Islet of Langerhans (tissue), 1 donor: Measurements from ENCODE around the gene CSRP2.

Experiments used
- FAIRE-seq: peaks from one replicate; lab custom pipeline; 2011; peaks lifted over from hg19 to GRCh38; lab: Jason Lieb, UNC

CSRP2 gene

DNA sequence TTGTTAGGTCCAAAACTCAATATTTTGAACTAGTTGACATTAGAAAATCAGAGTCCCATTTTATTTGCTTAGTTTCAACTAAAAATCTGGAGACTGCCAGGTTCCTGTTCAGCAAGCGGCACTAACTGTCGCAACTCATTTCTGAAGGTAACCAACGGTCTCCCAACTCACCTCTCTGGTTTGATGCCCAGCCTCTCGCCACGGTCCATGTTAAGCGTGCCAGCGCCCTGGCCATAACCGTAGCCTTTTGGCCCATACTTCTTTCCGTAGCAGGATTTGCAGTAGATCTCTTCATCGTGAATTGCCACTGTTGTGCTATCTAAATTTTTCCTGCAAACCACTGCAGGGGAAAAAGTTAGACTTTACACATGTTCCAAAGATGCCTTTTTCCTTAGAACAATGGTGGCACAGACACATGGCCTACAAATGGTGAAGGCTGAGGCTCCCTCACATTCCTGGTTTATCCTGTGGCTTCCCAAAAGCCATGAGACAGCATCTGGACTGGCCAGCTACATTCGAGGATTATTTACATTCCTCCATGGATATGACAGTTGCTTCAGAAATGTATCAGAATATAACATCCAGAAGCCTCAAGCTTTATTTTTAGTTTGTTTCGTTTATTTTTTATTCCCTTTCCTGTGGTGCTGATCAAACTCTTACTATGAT lies 15.7 kb downstream of the CSRP2 start:
- FAIRE-seq: no peak

DNA sequence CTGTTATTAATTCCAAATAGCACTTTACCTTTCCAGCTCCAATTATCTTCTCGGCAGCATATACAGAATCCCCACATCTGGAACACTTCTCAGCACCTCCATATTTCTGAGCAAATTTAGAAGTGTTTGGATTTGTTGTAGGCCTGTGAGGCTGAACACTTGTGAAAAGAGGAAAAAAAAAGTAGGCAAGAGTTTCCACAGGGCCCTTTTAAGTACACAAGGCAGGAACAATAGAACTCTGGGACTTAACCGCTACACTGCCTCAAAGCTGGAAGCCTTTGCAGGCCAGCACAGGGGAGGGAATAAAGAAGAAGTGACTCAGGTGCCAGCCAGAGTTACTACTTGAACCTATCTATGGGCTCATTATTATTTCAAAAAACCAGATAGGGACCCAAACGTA lies 18.6 kb downstream of the CSRP2 start:
- FAIRE-seq: no peak

- FAIRE-seq: no peak
Observed at GRCh38 chr12:76859611-76860010, 19.2 kb downstream of the CSRP2 start.

DNA sequence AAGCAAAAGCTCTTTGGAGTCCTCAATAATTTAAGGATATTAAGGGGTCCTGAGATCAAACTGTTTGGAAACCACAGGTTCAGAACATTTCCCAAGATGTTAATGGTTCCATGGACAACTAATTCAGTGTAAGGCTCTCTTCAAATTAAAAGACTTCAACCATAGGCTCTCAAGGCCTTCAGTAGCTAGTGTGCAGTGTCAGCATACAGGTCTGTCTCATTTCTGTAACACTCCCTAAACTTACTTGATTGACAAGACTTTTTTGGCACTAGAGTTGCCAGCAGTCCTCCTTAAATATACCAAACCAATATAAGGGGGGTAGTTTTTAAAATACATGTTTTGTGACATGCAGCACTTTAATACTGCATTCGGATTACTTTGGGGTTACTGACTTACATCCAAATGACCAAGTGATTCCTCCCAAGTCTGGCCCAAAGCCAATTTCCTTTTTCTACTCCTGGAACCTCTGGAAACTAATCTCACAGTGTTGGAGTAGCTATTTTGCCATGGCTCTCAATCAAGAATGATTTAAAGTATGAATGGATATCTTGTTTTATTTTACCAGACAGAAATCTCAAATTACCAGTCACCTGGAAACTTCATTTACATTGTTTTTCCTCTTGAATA lies 22.7 kb downstream of the CSRP2 start:
- no peak for FAIRE-seq

GRCh38 chr12:76855271-76855670 lies 23.5 kb downstream of the CSRP2 start:
- no peak for FAIRE-seq

DNA sequence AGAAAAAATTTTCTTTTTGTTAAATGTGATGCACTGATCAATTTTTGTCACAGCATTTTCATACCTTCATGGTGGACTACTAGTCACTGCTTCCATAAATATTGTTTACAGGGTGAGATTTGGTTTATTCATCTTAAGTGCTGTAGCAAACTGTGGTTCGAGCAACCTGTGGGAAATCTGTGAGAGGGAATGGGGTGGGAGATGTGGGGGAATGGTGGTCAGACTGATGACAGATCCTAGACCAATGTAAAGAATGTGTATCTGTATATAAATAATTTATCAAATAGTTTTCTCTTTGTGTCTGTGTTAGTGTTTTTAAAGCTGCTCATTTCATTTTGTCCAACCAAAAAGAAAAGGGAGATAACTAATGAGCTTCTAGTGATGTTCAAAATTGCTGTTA lies 26.7 kb downstream of the CSRP2 start:
- FAIRE-seq: no peak

GRCh38 chr12:76848132-76848531 lies 30.7 kb downstream of the CSRP2 start:
- no peak for FAIRE-seq

DNA sequence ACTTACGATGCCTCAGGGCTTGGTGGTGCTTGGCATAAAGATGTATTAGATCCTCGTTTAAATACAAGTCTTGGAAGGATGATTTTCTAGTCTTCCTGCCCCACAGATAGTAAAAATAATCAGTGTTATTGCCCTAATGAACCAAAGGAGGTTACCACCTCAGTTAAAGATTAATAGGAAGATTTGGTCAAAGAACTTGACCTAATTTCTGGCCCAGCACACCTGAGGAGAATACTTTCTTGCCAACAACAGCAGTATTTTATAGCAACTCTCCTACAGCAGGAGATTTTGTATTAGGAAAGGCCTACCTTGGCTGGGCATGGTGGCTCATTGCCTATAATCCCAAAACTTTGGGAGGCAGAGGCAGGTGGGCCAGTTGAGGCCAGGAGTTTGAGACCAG lies 31.6 kb downstream of the CSRP2 start:
- no peak for FAIRE-seq

DNA sequence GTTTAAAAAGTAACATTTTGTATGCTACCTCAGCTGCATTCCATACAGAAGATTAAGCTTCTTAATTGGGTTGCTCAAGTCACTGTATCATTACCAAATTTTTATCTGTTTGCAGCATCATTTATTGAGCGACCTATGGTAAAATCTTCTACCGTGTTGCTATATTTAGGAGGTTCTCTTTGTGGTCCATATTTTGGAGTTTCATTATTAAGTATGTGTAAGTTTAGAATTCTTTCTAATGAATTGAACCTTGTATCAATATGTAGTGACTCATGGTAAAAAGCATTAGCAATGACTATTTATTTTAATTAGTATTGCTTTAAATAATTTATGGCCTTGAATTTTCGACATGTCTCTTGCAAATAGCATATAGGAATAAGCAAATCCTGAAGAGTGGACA lies 42.2 kb downstream of the CSRP2 start:
- FAIRE-seq: no peak

- peak; percentile 69 for FAIRE-seq
Observed at GRCh38 chr12:76830436-76830835, 48.4 kb downstream of the CSRP2 start.

- FAIRE-seq: no peak
Observed at GRCh38 chr12:76820888-76821482, 57.8 kb downstream of the CSRP2 start.

GRCh38 chr12:76813972-76814371 lies 64.8 kb downstream of the CSRP2 start:
- FAIRE-seq: no peak

DNA sequence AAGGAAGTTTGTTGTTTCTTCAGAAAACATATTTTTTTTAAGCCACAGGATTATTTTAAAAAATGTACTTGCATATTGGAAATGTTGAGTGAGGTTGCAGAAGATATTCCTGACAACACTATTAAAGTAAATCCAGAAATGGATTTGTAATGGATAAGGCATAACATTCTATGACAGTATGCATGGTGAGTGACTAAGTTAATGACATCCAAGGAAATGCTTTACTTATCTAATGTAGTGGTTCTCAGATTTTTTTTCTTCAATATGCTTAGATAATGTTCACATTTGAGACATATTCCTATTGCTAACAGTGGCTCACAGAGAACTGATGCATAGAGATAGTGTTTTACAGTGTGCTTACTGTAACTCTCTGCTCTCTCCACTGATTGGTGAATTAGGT lies 65.6 kb downstream of the CSRP2 start:
- no peak for FAIRE-seq

DNA sequence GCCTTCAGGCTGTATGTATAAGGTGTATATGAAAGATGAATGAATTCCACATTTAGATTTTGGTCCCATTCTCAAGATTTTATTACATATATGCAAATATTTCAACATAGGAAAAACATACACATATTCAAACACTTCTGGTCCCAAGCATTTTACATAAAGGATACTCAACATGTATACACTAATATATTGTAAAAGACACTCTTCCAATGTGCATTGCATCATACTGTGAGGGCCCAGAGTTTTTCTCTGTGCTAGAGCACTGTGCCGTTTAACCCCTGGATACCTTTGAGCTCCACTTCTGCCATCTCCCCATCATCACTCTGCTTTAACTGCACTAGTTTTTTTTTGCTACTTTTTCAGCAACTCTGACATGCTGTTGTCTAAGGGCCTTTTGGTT lies 66.8 kb downstream of the CSRP2 start:
- FAIRE-seq: no peak

- FAIRE-seq: no peak
Observed at GRCh38 chr12:76810671-76811419, 68.0 kb downstream of the CSRP2 start.
